HuH-7.5 (cell line): ENCODE measurements around the gene MKI67.

Experiments used
- DNase-seq: peaks from one replicate; pipeline ENCODE4 v3.0.0; 2011; ENCODE audit warnings: low spot score

MKI67 gene

DNA sequence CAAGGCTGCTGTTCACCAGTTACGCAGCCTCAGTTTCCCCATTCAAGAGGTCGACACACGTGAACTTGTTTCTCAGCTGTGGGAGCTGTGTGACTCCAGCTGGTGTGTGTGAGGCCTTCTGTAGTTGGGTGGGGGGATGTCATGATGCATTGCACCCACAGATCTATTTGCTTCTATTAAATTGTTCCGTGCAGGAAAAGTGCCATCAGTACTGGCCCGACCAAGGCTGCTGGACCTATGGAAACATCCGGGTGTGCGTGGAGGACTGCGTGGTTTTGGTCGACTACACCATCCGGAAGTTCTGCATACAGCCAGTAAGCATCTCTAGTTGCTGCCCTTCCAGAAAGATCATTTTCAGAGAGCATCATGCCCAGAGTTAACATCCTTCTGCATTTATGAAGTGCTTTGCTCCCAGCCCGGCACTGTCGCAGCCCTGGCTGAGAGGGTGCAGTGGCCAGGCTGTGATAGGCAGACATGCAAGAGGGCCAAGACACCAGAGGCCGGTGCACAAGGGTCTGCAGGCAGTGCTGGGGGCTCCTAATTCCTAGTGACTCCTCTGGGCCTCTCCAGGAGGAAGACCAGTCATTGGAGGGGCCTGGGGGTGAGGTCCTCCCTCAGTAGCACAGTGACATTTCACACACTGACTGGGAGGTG lies 60.2 kb downstream of the MKI67 start:
- no peak for DNase-seq

DNA sequence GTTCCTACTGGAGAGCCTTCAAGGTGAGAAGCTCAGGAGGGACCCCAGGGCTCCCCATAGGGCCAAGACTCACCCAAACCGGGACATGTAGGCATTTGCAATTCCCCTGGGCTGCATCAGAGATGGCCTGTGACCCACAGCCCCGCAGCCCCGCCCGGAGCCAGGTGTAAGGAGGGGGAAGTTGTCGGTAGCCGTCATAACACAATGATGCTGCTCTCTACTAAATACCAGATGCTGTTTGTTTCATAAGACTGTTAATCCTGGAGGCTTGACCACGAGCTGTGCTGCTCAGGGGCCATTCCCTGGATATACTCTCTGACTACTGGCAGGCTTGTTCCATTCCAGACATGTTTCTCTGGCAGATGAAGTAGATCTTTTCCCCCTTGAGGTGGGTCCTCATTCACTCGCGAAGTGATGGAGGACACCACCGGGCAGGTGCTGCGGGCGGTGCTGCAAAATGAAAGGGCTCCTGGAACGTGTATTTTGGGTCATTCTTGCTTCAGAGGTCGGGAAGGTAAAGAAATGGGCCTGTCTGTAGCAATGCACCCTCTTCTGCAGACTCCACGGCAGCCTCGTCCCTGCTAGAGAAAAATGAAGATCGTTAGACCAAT lies 61.1 kb downstream of the MKI67 start:
- DNase-seq = no peak

DNA sequence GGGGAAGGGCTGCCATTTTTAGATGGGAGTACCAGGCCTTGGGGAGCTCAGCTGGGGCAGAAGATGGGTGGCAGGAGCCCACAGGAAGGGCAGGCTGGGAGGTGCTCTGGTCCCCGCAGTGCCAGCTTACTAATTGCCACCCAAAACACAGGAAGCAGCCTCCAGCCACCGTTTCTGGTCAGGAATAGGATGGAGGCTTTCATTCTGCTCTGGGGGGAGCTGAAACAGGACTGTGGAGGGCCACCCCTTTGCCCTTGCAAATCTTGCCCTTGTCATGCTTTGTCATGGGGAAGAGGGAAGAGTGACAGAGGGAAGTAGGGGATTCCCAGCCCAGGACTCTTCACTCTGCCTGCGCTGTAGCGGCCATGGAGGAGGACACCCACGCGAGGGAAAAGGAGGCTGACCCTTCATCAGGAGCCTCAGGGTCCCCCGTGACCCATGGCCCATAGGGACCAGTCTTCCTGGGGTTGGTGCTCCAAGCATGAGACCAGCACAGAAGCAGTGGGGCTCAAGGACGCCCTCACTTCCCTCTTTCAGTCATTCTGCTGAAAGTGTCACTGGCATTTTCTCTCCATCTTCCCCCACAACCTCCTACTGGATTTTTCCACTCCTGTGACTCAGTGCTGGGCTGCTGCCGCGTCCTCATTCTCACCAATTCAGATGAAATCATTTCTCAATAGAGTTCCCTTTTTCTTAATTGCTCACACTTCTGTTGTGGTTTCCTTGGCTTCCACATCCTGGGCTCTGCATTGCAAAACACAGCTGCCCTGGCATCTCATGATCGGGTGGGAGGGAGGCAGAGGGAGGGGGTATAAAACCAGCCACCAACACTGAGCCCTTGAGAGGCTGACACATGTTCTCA lies 61.9 kb downstream of the MKI67 start:
- no peak for DNase-seq

DNA sequence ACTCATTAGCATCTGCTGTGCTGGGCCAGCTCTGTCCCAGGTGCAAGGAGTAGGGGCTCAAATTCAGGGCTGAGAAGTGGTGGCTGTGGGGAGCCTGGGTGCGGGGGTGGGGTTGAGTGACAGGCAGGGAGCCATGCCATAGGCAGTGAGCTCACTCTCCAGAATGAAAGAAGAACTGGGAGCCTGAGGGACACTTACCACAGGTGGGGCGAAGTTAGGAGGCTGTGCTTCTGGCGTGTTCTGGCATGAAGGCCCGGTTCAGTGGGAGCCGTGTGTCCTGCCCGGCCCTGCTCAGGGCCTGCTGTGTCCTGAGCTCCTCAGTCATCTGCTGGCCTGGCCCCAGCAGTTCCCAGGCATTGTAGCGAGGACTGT lies 62.5 kb downstream of the MKI67 start:
- no peak for DNase-seq

DNA sequence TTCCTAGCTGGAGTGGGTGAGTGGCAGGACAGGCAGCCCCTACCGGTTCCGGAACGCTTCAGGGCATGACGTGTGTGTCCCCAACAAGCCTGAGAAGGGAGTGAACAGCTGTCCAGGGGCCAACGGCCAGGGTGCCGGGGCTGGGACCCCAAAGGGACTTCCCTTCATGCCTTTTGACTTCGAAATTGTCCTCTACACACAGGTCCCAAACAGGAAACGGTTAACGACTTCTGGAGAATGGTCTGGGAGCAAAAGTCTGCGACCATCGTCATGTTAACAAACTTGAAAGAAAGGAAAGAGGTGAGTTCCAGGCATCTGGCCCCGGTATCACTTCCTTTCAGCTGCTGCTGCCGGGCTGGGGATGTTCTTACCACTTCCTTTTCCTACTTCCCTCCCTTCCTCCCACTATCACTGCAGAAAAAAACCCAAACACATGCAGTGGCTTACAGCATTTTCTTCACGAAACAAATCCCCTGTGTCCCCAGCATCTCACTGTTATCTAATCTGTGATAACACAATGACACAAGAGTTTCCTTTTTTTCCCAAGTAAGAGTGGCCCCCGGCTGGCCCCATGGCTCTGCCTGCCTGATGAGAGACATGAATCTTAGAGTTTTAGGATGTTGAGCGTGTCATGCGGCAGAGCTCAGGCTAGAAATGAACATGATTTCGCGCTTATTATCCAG lies 63.2 kb downstream of the MKI67 start:
- DNase-seq = no peak

DNA sequence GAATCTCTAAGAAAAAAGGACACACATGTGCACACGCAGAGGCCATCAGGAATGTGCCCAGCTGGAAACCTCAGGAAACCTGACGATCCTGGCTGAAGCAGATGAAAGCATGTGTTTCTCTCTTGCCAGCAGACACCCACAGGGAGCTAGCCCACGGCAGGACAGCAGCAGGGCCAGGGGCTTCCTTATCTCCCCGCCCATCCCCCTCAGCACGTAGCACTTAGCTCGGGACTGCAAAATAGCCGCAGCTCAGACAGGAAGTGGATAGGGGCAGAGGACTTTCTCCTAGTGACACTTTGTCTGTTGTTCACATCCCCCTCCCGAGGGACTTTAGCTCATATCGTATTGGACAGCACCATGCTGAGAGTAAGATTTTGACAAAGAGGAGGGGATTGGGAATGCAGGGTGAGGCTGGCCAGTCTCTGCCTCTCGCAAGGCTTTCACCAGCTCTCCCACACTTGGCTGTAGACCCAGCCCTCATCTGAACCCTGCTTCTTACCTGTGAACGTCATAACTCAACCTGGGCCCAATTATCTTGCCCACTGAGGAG lies 63.8 kb downstream of the MKI67 start:
- no peak for DNase-seq

DNA sequence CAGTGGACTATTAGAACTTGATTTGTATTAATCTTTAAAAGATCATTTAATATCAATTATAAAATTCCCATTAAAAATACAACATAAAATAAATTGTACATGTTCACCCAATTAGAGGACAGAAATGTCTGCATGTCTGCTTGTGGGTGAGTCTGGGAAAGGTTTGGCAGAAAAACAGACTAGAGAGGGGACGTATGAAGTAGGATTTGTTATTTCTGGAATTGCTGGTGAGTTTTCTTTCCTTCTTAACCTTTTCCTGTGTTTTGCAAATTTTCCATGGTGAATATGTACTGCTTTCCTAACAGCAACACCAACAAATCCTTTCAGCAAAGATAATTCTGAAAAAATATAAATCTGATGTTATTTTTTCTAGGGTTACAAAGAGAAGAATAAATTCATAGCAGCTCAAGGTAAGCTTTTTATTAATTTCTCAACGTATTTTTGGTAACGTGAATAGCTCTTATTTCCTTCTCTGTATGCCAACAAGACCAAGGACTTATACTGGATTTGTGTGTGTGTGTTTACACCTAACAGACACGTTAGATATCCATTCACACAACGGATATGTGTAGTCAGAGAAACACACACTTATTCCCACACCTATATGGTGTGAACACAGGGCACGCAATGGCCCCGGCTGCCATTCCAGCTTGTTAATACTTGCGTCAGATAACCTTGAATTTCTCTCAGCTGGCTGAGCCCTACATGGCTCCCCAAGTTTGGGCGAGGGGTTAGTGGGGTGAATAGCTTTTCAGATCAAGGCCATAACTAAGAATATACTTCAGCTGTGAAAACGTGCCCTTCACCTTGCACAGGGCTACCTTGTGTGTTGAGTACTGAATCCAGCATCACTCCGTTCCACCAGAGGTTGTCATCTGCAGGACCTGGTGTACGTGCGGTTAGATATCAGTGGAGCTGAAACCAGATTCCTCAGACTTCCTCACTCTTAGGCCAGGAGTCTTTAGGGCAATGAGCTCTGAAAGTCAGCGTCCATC lies 64.6 kb downstream of the MKI67 start:
- DNase-seq = no peak

DNA sequence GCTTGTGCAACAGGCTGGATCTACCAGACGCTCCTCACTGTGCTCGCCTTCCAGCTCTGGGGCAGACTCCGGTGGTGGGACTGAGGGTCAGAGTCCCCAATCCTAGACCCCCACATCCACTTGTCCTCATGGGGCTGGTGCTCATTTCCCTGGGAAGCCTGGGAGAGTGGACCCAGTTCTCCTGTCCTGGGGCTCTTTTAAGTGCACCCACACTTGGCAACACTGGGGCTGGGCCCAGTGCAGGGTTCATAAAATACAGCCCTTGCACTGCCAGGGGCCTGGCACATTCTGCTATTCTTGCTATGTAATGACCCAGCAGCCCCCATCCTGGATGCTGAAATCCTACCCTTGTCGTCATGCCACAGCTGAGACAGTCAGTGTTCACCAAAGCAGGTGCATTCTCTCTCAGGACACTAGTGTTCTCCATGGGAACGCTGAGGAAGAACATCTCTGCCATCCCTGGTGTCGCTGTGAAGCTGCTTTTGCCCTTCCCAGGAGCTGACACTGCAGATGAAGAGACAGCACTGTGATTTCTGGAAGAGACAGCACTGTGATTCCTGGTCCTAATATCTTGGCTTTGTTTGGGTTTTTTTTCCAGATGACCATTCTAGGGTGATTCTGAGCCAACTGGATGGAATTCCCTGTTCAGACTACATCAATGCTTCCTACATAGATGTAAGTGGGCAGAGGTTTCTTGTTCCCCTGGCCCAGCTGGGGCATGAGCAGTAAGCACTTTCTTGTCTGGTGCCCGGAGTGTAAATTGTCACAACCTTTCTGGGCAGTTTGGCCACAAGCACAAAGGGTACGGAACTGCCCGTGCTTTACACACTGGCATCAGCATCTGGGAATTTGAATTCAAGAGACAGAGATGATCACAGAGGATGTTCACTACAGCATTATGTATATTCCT lies 65.6 kb downstream of the MKI67 start:
- no peak for DNase-seq

DNA sequence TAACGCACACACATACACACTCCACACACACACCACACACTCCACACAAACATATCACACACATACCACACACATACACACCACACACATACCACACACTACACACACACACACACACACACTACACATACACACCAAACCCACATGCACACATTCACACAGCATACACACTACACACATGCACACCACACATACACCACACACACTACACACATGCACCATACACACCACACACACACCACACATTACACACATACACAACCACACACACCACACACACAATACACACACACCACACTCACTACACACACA lies 66.3 kb downstream of the MKI67 start:
- DNase-seq = no peak

DNA sequence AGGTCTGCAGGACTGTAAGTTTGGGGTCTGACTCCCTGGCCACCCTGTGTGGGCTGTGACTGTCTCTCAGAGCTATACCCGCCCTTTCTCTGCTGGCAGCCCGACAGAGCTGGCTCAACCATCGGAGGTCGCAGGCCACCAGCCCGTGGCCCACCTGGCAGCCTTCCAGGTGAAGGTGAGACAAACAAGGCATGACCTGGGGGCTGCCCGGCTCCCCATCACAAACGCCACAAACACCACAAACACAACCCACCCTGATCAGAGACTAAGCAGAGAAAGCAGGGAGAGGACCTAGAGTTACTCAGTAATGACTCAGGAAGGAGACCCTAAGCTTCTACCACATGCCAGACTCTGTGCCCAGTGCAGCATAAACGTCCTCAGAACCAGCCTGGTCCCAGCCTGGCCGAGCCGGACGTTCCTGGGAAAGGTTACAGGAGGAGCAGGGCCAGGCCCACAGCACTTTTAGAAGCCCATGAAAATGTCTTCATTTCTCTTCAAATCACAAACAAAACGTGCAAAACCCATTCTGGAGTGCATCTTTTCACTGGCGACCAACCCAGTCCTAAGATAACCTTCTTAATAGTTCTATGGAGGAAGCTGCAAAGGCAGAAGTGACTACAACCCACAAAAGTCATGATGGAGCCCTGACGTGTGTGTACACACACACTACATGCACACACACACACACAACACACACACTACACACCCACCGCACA lies 66.8 kb downstream of the MKI67 start:
- no peak for DNase-seq

DNA sequence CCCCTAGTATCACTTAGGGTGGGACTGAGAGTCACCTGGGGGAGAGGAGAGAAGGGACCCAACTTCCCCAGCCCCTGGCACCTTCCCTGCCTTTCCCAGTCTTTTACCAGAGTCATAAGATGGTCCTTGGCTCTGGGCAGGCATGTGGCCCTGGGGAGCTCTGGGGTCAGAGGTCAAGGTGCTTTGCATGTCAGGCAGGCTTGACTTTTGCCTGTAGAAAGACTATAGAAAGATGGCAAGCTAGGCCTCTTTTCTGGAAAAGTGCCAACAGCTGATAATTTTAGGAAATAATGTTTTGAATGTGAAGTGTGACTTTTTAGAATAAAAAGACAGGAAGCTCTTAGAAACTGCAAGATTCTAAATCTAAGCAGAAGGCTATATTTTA lies 67.5 kb downstream of the MKI67 start:
- no peak for DNase-seq

DNA sequence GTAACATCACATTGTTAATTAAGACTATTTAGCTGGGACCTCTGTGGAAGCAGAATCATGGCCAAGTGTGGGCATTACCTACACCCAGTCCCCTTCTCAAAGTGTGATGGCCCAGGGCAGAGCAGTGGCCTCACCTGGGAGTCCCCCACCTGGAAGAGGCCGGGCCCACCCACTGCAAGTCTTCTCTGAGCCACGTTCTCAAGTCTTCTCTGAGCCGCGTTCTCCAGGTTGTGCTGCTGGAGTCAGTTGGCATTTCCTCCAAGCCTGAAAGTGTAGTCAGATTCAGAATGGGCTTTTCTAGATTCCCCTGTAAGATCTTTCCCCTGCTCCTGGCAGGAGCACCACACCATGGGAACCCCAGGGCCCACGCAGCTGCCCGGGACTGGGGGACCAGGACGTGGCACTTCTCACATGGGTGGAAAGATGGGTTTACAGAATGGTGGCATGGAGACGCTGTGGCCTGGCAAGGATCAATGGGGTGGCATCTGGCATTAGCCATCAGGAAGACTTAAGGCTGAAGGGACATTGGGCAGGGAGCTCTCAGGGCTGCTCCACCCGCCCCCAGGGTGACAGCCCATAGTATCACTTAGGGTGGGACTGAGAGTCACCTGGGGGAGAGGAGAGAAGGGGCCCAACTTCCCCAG lies 68.0 kb downstream of the MKI67 start:
- DNase-seq = no peak

DNA sequence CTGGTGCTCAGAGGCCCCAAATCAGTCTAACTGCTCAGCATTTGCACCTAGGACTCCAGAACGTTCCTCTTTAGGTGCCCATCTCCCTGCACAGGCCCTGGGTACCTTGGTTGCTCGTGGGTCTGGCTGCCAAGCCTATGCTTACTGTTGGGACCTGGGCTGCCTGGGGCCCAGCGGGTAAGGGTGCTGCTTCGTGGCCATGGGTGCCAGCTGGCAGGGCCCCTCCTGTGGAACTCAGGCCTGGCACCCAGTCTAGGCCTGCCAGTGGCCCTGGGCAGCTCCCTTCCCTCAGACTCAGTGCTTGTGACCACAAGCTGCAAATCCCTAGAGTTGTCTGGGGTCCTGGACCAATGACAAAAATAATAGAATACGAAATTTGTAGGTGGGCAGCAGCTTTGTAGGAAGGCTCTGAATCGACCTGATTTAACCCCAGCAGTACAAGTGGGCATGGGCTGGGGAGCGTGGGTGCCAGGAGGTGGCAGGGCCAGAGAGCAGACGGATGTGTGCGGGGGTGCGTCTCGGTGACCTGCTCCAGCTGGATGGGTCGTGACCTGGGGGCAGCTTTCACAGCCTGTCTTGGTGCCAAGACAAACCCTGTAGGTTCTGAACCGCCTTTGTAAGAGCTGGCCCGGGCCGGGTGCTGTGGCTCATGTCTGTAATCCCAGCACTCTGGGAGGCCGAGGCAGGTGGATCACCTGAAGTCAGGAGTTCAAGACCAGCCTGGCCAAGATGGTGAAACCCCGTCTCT lies 69.7 kb downstream of the MKI67 start:
- DNase-seq = no peak

DNA sequence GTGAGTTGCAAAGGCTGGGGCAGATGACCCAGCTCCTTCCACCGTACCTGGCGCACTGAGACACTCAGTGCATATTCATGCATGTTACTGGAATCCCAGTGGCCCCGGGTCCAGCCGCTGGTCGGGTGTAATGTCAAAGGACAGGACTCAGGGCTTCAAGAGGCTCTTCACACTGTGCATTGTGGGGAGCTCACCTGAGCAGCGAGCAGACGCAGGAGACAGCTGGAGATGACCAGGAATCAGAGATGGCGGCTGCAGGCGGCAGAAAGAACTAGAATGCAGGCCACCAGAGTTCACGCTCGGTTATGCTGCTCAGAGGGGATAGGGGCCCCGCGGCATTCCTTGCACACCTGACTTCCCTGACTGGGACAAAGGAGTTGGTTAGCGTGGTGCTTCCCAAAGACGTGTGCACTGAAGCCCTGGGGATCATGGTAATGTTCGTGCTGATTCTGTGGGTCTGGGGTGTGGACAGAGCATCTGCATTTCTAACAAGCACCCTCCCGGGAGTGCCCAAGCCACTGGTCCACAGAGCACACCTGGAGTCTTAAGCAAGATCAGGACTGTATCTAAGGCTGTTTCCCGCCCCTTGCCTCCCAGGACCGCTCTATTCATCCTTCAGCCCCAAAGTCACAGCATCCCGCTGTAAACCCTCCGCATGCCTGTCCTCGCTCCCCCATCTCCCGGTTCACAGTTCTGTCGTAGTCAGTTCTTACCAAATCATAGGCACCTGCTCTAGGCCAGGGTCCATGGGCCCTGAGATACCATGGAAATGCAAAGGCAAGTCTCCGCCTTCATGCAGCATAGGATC lies 71.0 kb downstream of the MKI67 start:
- no peak for DNase-seq

DNA sequence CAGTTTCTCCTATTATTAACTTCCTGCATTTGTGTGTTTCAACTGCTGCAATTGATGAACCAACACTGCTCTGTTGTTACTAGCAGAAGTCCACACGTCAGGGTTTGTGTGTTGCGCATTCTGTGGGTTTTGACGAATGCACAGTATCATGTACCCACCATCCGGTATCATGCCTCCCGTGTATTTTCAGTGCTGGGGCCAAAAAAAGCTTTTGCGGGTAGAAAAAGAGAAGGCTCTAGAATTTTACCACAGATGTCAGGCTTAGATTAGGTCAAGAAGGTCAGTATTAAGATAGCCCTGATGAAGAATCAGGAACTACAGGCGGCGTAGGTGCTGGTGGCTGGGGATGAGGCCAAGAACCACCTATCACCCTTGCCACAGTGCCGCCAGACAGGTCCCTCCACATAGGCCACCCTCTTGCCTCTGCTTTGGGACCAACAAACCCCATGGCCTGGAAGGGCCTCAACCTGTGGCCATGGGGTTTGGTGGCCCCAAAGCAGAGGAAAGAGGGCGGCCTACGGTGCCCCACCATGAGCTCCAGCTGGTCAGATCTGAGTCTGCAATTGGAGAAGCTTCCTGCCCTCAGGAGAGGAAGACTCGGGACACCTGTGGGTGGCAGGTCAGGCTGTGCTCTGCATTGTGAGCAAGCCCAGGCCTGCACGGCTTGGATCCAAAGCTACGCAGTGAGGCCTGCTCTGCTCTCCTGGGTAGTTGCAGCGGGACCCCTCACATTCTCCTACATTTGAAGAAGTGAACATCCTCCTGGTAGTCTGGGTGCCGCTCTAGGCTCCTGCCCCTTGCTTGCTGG lies 71.9 kb downstream of the MKI67 start:
- DNase-seq = no peak

DNA sequence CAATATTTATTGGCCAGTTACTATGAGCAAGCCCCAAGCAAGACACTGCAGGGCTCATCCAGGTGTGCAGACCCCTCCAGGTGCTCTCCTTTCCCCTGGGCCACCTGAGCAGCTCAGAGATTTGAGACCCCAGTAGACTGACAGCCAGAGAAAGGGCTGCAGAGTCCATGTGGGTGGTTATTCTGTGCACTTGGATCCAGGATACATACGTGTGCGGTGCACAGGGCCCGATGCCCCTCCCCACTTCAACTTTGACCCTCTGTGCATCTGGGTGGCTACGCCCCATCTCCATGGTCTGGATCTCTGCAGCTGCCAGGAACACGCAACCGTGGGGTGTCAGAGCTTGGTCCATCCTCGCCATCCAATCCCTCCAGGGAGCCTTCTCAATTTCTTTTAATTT lies 72.9 kb downstream of the MKI67 start:
- no peak for DNase-seq

DNA sequence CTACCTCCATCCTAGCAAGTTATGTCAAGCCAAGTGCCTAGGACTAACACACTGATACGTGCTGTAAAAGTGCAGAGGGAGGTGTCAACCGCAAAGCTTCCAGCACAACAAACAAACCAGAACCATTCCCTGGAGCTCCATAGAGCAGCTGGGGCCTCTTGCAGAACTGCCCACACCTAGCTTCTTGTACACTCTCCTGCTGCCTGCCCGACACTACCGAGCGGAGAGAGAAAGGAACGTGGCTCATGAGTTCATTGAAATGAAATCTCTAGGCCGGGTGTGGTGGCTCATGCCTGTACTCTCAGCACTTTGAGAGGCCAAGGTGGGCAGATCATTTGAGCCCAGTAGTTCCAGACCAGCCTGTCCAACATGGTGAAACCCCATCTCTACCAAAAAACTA lies 73.5 kb downstream of the MKI67 start:
- no peak for DNase-seq
